GM15510 (cell line): Measurements from ENCODE around the gene CLK4.

Source experiments
- POLR2A ChIP-seq: IDR thresholded peaks from 3 replicates; pipeline ENCODE4 v1.6.1; 2011; ENCODE audit warnings: borderline replicate concordance; ENCODE audit not compliant: insufficient read length; ENCODE audit errors: extremely low read depth

Gene CLK4

DNA sequence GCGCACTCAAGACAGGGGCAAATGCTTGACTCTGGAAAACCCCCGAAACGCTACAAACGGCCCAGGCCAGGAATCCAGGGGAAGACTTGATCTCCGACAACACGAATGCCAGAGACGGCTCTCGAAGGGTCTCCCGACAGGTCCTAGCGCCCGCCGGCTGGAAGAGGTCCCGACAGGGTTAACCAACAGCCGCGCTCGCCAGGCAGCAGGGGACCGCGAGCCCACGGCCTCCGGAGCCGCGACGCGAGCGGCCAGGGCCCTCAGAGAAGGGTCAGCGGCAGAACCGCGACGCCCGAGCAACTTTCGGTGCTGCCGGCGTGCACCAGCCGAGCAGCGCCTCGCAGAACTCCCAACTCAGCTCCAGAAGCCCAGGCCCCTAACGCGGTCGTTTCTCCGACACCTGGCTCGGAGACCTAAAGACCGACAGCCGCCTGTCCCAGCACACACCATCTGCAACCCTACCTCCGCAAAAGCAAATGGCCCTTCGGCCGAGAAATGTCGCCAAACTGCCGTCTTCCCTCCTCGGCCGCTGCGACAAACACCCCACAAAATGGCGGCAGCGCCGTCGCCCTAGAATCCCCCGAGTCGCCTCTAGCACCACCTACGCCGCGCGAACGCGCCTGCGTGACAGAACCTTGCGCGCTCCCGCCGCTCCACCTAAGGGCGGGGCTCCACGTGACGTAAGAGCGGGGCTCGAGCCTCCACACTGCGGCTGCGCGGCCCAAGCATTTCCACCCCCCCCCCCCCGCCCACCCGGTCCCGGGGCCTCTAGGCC is at the start of gene CLK4:
Gene CLK4, minus strand, starts transcription at position 567 of the 775 bp plus-strand sequence. CDS start 3,634 bp downstream, outside the sequence.
- peak; percentile 91 for TF ChIP-seq POLR2A

DNA sequence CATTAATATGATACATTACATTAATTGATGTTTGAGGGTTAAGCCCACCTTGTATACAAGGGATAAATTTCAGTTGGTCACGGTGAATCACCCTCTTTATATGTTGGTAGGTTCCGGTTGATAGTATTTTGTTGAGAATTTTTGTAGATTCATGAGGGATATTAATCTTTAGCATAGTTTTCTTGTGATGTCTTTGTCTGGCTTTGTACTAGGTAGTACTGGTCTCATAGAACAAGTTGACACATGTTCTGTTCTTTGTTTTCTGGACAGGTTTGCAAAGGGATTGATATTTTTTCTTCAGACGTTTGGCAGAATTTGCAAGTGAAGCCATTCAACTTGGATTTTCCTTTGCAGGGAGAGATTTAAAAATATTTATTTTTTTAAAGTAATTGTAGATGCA is 49.1 kb upstream of the CLK4 start:
- TF ChIP-seq POLR2A = no peak

DNA sequence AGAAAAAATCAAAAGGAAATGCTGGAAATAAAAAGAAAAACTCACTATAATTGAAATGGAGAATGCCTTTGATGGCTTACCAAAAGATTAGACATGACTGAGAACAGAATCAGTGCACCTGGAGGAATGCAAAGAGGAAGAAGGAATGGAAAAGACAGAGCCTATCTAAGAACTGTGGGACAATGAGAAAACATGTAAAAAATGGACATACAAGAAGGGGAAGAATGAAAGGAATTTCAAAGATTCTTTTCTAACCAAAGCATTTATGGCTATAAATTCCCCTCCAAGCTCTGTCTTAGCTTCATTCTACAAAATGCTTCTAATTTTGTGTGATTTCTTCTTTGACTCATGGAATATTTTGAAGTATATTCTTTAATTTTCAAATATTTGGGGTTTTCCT is 47.5 kb upstream of the CLK4 start:
- TF ChIP-seq POLR2A = no peak

DNA sequence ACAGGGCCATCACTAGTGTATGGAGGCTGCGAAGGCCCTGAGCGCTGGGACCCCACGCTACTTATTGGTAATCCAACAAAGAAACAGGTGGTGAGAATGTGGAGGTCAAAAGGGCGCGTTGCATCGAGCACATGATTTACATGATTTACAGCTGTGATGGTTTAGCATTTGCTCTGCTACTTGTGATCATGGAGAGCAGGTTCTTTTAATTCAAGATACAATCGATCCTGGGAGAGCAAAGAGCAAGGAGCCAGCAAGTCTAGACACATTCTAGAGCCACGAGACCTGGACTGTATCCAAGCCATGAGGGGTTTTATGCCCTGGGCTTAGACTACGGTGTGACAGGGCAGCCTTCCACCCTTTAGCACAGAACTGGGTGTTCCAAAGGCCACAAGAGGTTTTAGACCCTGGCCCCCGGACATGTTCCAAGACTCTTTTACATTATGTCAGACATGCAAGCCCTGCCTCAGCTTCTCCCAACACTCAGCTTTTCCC is 47.0 kb upstream of the CLK4 start:
- no peak for TF ChIP-seq POLR2A

DNA sequence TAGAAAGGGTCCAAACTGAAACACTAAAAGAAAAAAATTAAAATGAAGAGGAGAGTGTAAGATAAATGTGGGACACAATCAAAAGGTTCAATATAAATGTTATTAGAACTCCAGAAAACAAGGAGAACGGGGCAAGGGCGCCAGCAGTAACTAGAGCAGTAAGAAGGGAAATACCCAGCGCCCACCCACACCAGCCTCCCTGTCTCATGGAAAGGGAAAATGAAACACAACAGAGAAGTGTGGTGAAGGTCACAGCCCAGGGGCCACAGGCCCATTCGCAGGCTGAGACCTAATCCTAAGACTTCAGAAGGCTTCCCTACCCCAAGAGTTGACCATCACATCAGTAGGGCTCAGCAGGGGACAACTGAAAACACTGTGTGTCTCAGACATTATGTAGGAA is 45.8 kb upstream of the CLK4 start:
- TF ChIP-seq POLR2A = no peak

DNA sequence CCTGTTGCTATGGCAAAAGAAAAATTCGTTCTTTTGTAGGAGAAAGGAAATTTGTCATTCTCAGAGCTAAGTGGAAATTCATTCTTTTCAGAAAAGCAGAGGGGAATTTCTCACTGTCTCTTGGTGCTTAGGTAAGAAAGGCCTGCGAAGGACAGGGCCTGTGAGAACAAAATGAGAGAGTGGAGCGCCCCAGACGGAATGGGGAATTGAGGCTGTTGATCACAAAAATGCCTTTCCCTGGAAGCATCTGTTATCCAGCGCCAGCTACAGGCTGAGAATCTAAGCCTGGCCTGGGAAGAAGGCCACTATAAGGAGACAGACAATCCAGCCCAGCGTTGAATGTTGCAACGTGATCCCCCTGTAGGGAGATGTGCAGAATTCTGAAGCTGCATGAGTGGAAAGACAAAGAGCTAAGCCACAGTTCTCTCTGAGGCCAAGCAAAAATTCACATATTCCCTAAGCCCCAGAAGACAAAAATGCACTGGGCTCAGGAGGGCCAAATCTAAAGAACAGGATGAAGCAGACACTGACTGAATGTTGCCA is 44.8 kb upstream of the CLK4 start:
- TF ChIP-seq POLR2A = no peak

DNA sequence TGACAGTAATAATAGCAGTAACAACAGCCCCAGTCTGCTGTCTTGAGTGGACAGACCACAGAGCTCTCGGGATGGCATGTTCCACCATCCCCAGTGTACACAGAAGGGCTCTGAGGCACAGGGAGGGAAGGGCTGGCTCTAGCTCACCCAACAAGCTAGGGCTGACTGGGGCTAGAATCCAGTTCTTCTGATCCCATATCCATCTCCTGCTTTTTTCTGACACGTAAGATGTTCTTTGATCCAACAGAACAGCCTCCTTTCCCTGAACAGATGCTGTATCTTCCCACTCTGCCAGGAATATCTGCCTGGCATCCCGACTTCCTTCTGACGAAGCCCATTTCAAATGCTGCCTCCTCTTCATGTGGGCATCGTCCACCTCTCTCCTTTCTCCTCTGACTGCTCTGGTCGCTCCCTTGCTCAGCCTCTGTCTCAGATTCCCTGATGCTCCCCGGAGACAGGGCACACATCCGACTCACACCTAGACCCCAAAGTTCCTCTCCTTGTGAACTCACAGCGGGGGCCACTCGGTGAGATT is 43.6 kb upstream of the CLK4 start:
- TF ChIP-seq POLR2A = no peak

DNA sequence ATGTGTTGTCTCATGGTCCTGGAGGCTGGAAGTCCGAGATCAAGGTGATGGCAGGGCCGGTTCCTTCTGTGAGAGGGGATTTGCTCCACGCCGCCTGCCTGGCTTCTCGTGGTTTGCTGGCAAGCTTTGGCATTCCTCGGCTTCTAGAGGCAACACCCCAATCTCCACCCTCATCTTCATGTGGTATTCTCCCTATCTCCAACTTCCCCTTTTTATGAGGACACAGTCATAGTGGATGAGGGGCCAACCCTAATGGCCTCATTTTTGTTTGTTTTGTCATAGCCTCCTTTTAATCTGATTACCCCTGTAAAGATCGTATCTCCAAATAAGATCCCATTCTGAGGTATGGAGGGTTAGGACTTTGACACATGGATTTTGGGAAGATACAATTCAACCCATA is 41.7 kb upstream of the CLK4 start:
- TF ChIP-seq POLR2A = no peak

DNA sequence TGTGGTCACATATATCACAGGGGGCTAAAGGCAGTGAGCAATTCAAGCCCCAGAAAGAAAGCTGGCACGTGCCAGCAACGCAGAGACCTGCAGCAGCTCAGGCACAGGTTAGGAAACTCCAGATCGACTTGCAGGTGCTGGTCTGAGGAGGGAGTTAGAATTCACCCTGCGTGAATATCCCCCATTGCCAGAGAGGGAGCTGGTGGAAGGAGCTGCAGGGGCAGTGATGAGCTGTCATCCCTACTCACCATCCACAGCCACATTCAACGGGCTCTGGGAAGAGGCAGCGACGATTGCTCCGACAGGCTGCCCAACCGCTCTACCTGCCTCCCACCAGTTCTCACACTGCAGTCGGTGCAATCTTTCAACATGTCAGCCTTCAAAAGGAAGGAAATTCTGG is 40.8 kb upstream of the CLK4 start:
- no peak for TF ChIP-seq POLR2A

DNA sequence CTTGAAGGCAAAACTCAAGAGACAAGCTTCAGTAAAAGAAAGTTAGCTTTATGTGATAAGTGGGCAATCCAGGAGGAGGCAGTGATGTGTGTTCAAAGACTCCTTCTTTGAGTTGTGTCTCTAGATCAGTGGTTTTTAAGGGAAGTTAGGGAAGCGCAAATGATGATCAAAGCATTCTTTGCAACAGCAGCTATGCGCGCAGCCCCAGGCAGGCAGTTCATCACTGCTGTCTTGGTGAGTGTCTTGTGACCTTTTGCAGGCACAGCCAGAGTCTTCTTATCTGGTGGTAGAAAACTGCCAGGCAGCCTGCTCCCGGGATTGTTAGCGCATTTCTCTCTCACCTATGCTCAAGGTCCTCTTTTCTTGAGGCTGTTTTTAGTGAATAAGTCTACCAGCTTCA is 40.3 kb upstream of the CLK4 start:
- TF ChIP-seq POLR2A = no peak

DNA sequence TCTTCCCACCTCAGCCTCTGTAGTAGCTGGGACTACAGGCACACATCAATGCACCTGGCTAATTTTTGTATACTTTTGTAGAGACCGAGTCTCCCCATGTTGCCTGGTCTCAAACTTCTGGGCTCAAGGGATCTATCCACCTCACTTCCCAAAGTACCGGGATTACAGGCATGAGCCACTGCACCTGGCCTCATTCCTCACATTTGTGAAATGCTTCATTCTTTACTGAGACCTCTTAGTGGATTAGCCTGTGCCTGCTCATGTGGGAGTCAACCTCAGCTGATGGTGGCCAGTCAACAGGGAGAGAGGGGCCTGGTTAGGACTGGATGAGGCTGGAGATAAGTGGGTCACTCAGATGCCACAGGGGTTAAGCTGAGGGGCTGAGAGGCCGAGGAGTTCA is 37.3 kb upstream of the CLK4 start:
- no peak for TF ChIP-seq POLR2A

DNA sequence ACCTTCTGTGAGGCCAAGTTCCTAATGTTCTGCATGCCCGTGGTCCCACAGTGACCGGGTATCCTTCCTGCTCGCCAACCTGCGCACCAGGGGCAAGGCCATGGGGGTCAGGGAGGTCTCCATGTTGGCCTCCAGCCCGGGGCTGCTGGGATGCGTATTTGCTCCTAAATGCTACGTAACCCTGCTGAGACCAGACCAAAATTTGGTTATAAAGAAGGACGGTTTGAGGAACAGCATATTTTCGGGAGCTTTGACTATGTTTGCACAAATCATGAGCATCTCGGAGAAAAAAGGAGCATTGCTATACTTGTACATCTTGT is 35.7 kb upstream of the CLK4 start:
- TF ChIP-seq POLR2A = no peak

DNA sequence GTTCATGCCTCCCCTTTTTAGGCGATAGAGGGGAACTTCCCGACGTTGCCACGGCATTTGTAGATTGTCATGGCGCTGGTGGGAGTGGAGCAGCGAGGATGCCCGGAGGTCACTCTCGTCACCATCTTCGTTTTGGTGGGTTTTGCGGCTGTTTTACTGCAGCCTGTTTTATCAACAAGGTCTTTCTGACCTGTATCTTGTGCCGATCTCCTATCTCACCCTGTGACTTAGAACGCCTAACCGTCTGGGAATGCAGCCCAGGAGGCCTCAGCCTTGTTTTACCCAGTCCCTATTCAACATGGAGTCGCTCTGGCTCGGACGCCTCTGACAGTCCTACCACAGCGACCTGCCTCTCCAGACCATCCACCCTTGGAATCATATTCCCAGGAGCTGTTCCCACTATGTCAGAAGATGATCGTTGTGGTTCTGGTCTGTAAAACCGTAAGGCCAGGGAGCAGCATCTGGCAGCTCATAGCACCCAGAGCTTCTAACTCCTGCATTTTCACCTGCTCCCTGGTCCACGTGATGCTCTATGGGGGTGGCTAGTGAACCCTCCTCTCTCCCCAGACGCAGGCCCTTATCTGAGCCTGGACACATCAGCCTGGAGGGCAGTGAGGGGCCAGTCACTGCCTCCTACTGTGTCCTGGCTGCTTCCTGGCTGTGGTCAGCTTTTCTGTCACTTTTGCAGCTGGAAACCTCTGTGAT is 35.1 kb upstream of the CLK4 start:
- TF ChIP-seq POLR2A = no peak

DNA sequence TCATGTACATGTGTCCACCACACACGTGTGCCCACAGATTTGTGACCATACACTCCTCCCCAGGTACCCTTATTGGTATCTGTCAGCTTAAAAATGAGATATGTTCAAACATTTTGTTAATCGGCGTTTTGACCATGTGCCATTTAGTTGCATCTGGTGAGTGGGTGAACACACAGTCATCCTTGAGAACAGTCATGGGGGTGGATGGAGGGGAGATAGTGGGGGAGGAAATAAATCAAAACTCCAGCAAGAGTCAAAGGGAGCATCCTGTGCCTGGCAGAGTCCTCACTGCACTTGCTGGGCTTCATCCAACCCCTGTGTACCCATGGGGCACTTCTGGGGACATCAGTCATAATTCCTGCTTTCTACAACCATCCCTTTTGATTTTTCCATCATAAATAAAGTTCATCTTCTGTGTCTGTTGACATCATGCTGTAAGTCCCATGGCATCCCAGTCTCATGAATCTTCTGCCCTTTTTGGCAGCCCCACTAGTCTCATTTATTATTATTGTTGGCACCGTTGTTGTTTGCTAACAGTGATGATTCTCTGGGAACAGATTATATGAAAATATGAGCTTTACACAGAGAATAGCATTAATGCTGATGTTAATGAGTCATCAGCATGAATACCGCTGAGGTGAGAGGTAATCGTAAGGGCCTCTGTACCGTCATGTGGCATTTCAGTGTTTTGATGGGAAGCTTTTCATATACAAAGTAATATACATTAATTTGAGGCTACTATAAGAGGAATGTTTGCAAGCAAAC is 24.4 kb upstream of the CLK4 start:
- TF ChIP-seq POLR2A = no peak

DNA sequence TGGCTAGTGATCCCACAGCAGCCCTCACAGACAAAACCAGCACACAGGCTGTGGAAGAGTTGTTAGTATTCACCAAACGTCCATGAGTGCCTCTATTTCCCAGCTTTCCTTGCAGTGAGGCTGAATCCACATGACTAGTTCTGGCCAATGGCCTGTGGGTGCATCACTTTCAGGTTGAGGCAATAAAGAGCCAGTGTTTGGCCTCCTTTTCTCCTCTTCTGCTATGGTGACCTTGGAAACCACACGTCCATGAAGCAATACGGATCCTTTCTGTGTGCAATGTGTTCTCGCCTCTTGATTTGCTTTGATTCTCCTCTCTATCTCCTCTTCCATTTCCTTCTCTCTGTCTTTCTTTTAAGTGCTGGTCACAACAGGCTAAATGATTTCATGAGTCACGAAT is 23.4 kb upstream of the CLK4 start:
- no peak for TF ChIP-seq POLR2A
